Amniotic stem cell (primary cell): ENCODE measurements around the gene TWF2.
A peak's percentile ranks its signal among the peaks of the same experiment; 100 is the strongest.
"Not testable (repeated sequence)": the region's sequence is repeated elsewhere in the genome, so short reads cannot be mapped to it uniquely, and the experiment has no call there.

ENCODE experiments used
- DNase-seq: peaks from one replicate; lab custom pipeline; 2025; lab: John Stamatoyannopoulos, UW

Gene TWF2

DNA sequence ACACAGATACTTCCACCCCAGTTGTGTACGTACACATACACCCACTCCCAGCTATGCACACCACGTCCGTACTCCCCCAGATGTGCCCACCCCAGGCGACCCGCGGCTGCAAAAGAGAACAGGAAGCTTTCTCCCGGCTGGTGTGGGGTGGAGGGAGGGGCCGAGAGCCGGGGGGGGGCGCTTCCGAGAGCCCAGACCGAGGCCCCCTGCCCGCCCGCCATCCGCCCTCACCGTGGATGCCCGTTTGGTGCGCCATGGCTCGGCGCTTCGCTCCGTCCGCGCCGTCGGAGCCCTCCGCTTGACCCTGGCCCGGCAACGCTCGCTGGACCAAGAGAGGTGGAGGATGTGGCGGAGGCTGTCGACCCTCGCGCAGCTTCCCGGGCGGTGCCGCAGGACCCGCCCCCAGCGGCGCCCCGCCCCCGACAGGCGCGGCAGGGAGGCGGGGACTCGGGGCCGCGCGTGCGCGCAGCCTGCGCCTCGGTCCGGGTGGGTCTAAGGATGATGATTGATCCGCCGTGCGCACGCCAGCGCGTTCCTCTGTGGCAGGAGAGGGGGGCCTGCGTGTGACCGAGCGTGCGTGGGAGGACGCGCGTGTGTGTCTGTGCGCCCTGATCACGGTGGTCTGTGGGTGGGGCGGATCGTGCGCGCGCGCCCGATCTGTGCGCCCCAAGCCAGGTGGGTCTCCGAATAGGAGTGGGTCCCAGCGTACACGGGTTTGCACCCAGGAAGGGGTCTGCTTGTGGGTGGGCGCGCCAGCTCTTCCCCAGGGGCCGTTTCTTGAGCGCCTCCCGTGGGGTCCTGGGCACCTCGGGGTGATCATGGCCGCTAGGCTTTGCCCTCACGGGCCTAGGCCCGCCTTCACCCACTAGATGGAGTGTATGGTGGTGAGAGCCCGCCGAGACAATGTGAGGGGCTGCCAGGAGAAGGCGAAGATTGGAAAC lies at the start of gene TWF2:
TSS of gene TWF2 (minus strand) at position 398 of the 941 bp plus-strand sequence. CDS start at position 256, 142 bp downstream.
- DNase-seq = peak; percentile 35

GRCh38 chr3:52288674-52289073 lies 49.7 kb upstream of the TWF2 start:
- no peak for DNase-seq

GRCh38 chr3:52286777-52287110 lies 47.8 kb upstream of the TWF2 start:
- DNase-seq = no peak

- not testable (repeated sequence) for DNase-seq
Measured at GRCh38 chr3:52284051-52284450, 45.1 kb upstream of the TWF2 start.

DNA sequence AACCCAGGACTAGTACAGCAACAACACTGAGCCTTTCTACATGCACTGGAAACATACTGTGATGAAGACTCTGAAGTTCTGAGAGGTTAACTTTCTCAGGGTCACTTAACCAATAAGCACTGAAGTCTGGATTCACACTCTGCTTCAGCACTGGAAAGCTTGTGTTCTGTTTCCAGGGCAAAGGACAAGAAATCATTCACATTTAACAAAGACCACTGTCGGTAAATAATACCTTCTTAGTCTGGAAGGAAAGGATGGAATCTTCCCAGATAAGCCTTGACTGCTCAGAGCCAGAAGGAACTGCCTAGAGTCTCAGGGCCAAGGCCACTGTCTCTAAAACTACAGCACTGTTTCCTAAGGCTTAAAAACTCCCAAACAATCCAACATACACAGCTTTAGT lies 44.3 kb upstream of the TWF2 start:
- DNase-seq = no peak

DNA sequence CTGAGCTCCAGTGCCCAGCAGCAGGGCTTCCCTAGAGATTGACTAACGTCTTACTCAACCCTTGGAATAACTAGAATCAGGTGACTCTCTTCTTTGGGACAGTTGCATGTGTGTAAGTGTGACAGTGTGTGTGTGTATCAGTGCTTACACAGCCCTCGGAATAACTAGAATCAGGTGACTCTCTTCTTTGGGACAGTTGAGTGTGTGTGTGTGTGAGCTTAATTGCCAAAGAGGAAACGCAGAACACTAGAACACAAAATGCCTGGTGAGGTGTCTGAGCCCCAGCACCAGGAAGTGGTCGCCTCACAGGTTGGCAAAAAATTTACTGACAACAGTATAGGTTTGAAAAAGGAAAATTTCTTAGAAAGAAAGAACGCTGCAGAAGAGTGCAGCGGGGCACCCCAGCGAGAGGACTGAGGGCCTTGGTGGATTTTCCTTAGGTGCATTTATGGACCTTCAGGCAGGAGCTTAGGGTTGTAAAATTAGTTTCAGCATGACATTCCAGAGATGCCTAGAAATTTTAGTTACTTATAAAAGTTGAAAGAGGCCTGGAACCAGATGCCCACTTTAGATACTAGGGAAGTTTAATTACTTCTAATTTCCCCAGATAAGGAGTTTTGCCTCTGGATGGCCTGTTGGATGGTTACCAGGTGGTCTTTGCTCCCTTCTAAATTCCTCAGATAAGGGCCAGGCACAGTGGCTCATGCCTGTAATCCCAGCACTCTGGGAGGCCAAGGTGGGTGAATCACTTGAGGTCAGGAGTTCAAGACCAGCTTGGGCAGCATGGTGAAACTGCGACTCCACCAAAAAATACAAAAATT lies 43.2 kb upstream of the TWF2 start:
- DNase-seq = no peak

GRCh38 chr3:52280050-52280461 lies 41.1 kb upstream of the TWF2 start:
- no peak for DNase-seq

GRCh38 chr3:52279596-52279995 lies 40.6 kb upstream of the TWF2 start:
- no peak for DNase-seq

GRCh38 chr3:52278510-52279069 lies 39.6 kb upstream of the TWF2 start, which contains the start of gene WDR82:
WDR82 (minus strand) TSS chr3:52278649; CDS start chr3:52278361, 288 bp downstream.
- peak; percentile 90 for DNase-seq

- no peak for DNase-seq
Measured at GRCh38 chr3:52277972-52278509, 39.1 kb upstream of the TWF2 start.

DNA sequence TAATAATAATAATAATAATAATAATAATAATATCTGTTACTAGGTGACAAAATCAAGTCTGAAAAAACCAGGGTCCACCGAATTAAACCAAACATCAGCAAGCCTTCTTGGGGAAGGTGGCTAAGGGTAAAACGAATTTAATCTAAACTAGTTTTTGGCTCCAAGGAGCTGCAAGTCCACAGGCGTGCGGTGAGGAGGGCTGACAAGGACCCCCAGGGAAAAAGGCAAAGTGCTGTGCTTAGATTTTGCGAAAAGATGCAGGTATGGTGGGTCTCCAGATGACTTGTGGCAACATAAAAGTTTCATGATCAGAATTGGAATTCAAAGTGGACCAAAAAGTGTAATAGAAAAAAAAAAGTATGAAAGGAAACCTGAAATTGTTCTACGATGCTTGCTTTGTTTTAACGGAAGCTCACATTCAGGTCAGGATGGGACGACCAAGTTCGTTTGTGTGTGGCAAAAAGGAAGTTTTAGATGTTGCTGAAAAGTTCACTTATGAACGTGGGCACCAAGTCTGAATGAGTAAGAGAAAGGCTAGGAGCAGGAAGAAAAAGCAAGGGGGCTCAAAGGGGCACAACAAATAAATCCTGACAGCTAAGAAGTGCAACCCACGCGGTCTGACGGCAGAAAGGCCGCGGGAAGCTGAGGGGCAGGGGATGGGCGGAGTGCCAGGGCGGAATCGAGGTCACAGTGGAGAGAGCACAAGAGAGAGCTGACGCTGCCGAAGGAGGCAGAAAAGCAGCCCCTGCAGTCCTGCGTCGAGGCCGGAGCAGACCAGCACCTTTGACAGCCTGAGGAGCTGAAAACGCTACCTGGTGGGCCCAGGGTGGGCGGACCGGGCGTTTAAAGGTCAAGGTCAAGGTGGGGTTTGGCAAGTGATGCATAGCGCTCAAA lies 38.4 kb upstream of the TWF2 start:
- no peak for DNase-seq

DNA sequence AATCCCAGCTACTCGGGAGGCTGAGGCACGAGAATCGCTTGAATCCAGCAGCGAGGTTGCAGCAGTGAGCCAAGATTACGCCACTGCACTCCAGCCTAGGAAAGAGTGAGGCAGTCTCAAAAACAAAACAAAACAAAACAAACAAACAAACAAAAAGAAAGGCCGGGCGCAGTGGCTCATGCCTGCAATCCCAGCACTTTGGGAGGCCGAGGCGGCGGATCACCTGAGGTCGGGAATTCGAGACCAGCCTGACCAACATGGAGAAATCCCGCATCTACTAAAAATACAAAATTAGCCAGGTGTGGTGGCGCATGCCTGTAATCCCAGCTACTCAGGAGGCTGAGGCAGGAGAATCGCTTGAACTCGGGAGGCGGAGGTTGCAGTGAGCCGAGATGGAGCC lies 35.8 kb upstream of the TWF2 start:
- DNase-seq = not testable (repeated sequence)

DNA sequence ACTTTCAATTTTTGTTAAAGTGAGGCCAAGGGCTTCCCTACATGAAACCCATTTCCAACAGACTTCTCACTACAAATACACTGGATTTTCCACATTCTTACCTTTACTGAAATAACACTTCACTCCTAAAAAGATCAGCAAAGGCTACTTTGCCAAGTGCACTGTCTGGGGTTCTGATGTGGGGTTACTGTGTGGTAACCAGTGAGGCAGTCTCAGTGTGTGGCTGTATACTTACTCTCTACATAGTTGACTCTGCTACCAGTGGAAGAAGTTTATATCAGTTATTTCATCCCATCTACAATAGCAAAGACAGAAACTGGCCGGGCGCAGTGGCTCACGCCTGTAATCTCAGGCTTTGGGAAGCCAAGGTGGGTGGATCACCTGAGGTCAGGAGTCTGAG lies 33.9 kb upstream of the TWF2 start:
- no peak for DNase-seq

GRCh38 chr3:52272172-52272571 lies 33.2 kb upstream of the TWF2 start:
- not testable (repeated sequence) for DNase-seq

DNA sequence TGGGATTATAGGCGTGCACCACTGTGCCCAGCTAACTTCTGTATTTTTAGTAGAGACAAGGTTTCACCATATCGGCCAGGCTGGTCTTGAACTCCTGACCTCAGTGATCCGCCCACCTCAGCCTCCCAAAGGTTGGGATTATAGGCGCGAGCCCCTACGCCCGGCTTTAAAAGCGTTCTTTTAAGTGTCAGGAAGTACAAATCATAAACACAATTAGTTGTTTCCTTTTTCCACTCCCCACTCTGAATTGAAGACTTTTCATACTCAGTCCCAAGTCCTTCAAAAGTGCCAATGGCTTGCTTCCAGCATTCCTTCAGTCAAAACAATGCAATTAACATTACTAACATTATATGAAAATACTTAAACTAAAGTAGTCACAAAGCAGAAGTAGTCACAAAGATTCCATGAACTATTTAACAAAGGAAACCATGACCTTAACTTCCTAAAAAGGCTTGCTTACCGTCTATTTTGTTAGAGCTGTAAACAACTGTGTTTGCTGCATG lies 31.3 kb upstream of the TWF2 start:
- no peak for DNase-seq

- DNase-seq = no peak
Measured at GRCh38 chr3:52269776-52270175, 30.8 kb upstream of the TWF2 start.

DNA sequence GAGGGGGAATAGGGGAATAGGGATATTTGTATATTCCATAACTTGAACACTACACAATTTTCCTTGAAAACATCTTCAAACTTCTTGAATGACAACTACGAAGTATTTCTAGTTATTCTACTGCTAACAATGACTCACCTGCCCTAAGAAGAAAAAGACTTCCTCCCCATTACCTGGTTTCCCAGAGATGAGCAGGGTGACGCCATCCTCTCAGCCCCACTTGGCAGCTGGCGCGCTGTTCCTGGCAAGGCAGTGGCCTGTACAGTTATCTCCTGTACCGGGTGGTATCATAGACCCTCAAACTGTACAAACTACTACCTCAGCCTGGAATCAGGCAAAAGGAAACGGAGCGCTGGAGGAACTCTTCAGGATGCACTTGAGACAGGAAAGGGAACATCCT lies 29.1 kb upstream of the TWF2 start:
- no peak for DNase-seq

GRCh38 chr3:52265387-52265786 lies 26.4 kb upstream of the TWF2 start:
- DNase-seq = no peak

DNA sequence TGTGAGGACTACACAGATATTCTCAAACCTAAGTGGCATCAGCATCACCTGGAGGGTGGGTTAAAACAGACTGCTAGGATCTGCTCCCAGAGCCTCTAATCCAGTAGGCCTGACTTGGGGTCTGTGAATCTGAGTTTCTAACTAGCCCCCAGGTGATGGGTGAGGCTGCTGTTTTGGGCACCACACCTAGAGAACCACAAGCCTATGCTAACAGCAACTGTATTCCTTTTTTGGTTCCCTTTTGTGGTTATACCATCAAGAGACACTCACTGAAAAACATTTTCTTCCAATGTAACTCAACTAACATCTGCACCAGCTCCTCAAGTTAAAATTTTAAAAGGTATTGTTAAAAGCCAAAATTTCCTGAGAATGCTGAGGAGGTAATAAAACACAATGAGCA lies 23.5 kb upstream of the TWF2 start:
- DNase-seq = no peak

GRCh38 chr3:52259448-52259847 lies 20.5 kb upstream of the TWF2 start:
- no peak for DNase-seq

- DNase-seq = no peak
Measured at GRCh38 chr3:52259035-52259434, 20.1 kb upstream of the TWF2 start.
